PFSK-1 (cell line): Measurements from ENCODE around the gene CR1.

ENCODE experiments used
- POLR2AphosphoS5 ChIP-seq: IDR thresholded peaks from 2 replicates; pipeline ENCODE4 v1.6.1; 2012; ENCODE audit warnings: low read depth, mild to moderate bottlenecking, control low read depth, low read length, moderate library complexity
- TAF1 ChIP-seq: IDR thresholded peaks from 2 replicates; pipeline ENCODE4 v1.6.1; 2012; ENCODE audit warnings: low read length, control low read depth, borderline replicate concordance; ENCODE audit not compliant: insufficient read depth

- TF ChIP-seq POLR2AphosphoS5 (no peak), TAF1 (no peak)
Observed at GRCh38 chr1:207486198-207486597, 9.8 kb upstream of the CR1 start.
